GM12878 (cell line): ENCODE data around the gene FGR. TPM values are rescaled to one million over a fixed set of nuclear protein-coding genes. Genes with fewer than 3 reads are reported as not detected.
A peak's percentile ranks its signal among the peaks of the same experiment; 100 is the strongest.

Experiments used
- ATAC-seq: fragments of 200-7000 bp; cut with Tn5 transposase; 3 replicates; pipeline ENCODE4 v1.9.1; 2020; ENCODE audit warnings: mild to moderate bottlenecking, moderate library complexity
- BruUV-seq: library from RNA; stranded (reverse); fragments of 400-500 nt; replicated peaks from 2 replicates; lab custom pipeline; 2021; lab: Mats Ljungman, UMichigan
- CTCF ChIA-PET: fragments of 300-600 bp; sonication (Branson Sonifier 250); formaldehyde crosslinking; extraction: SDS; loops from one replicate; lab custom pipeline; 2021; ENCODE audit warnings: inconsistent platforms; lab: Yijun Ruan, JAX
- POLR2A ChIA-PET: fragments of 350-600 bp; formaldehyde crosslinking; extraction: SDS; loops from one replicate; lab custom pipeline; 2021; ENCODE audit warnings: inconsistent platforms; lab: Charles Lee
- RAD21 ChIA-PET: fragments of 300-600 bp; sonication (Branson Sonifier 250); formaldehyde crosslinking; loops from one replicate; lab custom pipeline; 2023; ENCODE audit warnings: antibody characterized with exemption; ENCODE audit not compliant: unreplicated experiment; lab: Charles Lee
- SMC1A ChIA-PET: fragments of 300-600 bp; sonication (Branson Sonifier 250); formaldehyde crosslinking; loops from one replicate; lab custom pipeline; 2023; ENCODE audit not compliant: unreplicated experiment, uncharacterized antibody; lab: Charles Lee
- DNase-seq: peaks from one replicate; pipeline ENCODE4 v3.0.0-alpha.2; 2011; ENCODE audit warnings: low read depth, low spot score
- FAIRE-seq: peaks from 3 replicates; lab custom pipeline; 2011; peaks lifted over from hg19 to GRCh38; lab: Jason Lieb, UNC
- H2AFZ ChIP-seq: 2 replicates; pipeline ENCODE4 v1.6.0; 2011; ENCODE audit warnings: low read depth, low read length, control low read depth; ENCODE audit not compliant: control insufficient read depth
- H3K27ac ChIP-seq: 2 replicates; pipeline ENCODE4 v1.5.1; 2011; ENCODE audit warnings: control low read depth; ENCODE audit not compliant: control insufficient read depth, insufficient read depth
- H3K27me3 ChIP-seq, 2 experiments: replicated peaks in 1 of 2; 2 replicates each; pipeline versions ENCODE4 v1.6.0 to v1.6.1; 2011; ENCODE audit warnings: low read length in 1 of 2; ENCODE audit not compliant: control insufficient read depth in 2 of 2, insufficient read depth in 2 of 2
- H3K36me3 ChIP-seq, 2 experiments: 2 replicates each; pipeline ENCODE4 v1.5.1; 2011; ENCODE audit warnings: low read length in 1 of 2; ENCODE audit not compliant: control insufficient read depth in 2 of 2, insufficient read depth in 2 of 2
- H3K4me1 ChIP-seq: 2 replicates; pipeline ENCODE4 v1.6.1; 2011; ENCODE audit warnings: mild to moderate bottlenecking, low read length, moderate library complexity, mixed read lengths; ENCODE audit not compliant: control insufficient read depth, insufficient read depth
- H3K4me2 ChIP-seq: 2 replicates; pipeline ENCODE4 v1.6.0; 2011; ENCODE audit warnings: control low read depth; ENCODE audit not compliant: control insufficient read depth, insufficient read depth
- H3K4me3 ChIP-seq: fragments of 200-600 bp; sonication (generic); 2 replicates; pipeline ENCODE4 v1.5.1; 2016
- H3K79me2 ChIP-seq: 2 replicates; pipeline ENCODE4 v1.6.0; 2011; ENCODE audit warnings: low read length; ENCODE audit not compliant: control insufficient read depth, insufficient read depth
- H3K9ac ChIP-seq: 2 replicates; pipeline ENCODE4 v1.8.0; 2011; ENCODE audit warnings: low read length, control low read depth, mixed read lengths; ENCODE audit not compliant: control insufficient read depth, insufficient read depth
- H3K9me3 ChIP-seq: replicated peaks from 3 replicates; pipeline ENCODE4 v1.5.1; 2011; ENCODE audit warnings: mild to moderate bottlenecking, low read length; ENCODE audit not compliant: control insufficient read depth, insufficient read depth
- H4K20me1 ChIP-seq: 2 replicates; pipeline ENCODE4 v1.6.0; 2011; ENCODE audit not compliant: control insufficient read depth, insufficient read depth
- ASH2L ChIP-seq: fragments of 300-600, 200-600 bp; sonication (generic); IDR thresholded peaks from 2 replicates; pipeline ENCODE4 v1.6.1; 2017; ENCODE audit warnings: low read depth, mild to moderate bottlenecking, borderline replicate concordance
- GABPA ChIP-seq: IDR thresholded peaks from 2 replicates; pipeline ENCODE4 v1.6.1; 2014; ENCODE audit warnings: antibody characterized with exemption, low read depth, mild to moderate bottlenecking, inconsistent platforms
- HDAC6 ChIP-seq: fragments of 200-600 bp; sonication (generic); IDR thresholded peaks from one replicate; pipeline ENCODE4 v1.8.0; 2017; ENCODE audit warnings: antibody characterized with exemption; ENCODE audit not compliant: unreplicated experiment
- JUND ChIP-seq: IDR thresholded peaks from 2 replicates; pipeline ENCODE4 v1.6.1; 2012; ENCODE audit warnings: low read depth, mild to moderate bottlenecking, low read length, improper control_type of control experiment, moderate library complexity
- MEF2A ChIP-seq: IDR thresholded peaks from 2 replicates; pipeline ENCODE4 v1.6.1; 2011; ENCODE audit warnings: low read depth, mild to moderate bottlenecking, low read length, moderate library complexity; ENCODE audit not compliant: insufficient read depth
- NKRF ChIP-seq: fragments of 450-650 bp; conservative IDR thresholded peaks from 2 replicates; pipeline ENCODE4 v1.6.1; 2017; ENCODE audit warnings: mild to moderate bottlenecking, moderate library complexity
- RFX5 ChIP-seq: IDR thresholded peaks from 2 replicates; pipeline ENCODE4 v1.6.1; 2011; ENCODE audit warnings: low read depth, low read length, improper control_type of control experiment
- RUNX3 ChIP-seq: IDR thresholded peaks from 2 replicates; pipeline ENCODE4 v1.6.1; 2012; ENCODE audit warnings: low read length, inconsistent platforms
- STAT1 ChIP-seq: fragments of 450-650 bp; conservative IDR thresholded peaks from 2 replicates; pipeline ENCODE4 v1.6.1; 2014; ENCODE audit warnings: antibody characterized with exemption, mild to moderate bottlenecking
- ZNF217 ChIP-seq: fragments of 450-650 bp; IDR thresholded peaks from 2 replicates; pipeline ENCODE4 v1.6.1; 2017; ENCODE audit warnings: antibody characterized with exemption, mild to moderate bottlenecking
- ZNF24 ChIP-seq: fragments of 450-650 bp; IDR thresholded peaks from 2 replicates; pipeline ENCODE4 v1.6.1; 2017; ENCODE audit warnings: antibody characterized with exemption, mild to moderate bottlenecking
- WGBS: methylation state at CpG from one replicate; pipeline ENCODE4 v1.1.6; 2016; ENCODE audit warnings: low lambda C conversion rate; ENCODE audit not compliant: insufficient replicate concordance, insufficient coverage; ENCODE audit errors: missing lambda C conversion rate; 5-methylcytosine and 5-hydroxymethylcytosine counted together
- in situ Hi-C: fragments of 300-500 bp; cut with MboI; formaldehyde crosslinking; loops from 9 replicates; pipeline ENCODE4 v1.14.3; 2018; ENCODE audit warnings: mixed read lengths
- intact Hi-C: fragments of 100-400 bp; cut with micrococcal nuclease; formaldehyde crosslinking; loops from one replicate; pipeline ENCODE4 v1.14.2; 2022; ENCODE audit not compliant: unreplicated experiment
- polyA plus RNA-seq, 11 experiments: library from polyadenylated mRNA; depleted of rRNA in 4 of 11; unstranded in 6 of 11; stranded (reverse) in 5 of 11; fragments of >200 nt; fragmentation: Nextera tagmentation in 4 of 11; fragmentation: Illumina TruSeq in 1 of 11; extraction: Ambion mirVana in 4 of 11; extraction: Trizol in 1 of 11; gene quantifications; 1 replicate in 1 of 11; 2 replicates in 10 of 11; pipeline versions ENCODE4 v1.2.1 to v1.2.3, GENCODE V29; 2011 to 2016; ENCODE audit warnings: inconsistent platforms in 2 of 11, missing spikeins in 2 of 11, low read depth in 1 of 11
- total RNA-seq, 4 experiments: library from RNA; depleted of rRNA in 3 of 4; stranded (reverse); fragments of >200 nt in 3 of 4; fragmentation: Illumina TruSeq in 1 of 4; extraction: Trizol in 1 of 4; gene quantifications; 2 replicates each; pipeline versions ENCODE4 v1.2.1 to v1.2.3, GENCODE V29; 2013 to 2021

FGR gene
- total and polyA plus RNA-seq, 10 of the 15 experiments (the other 5 are each of a cell fraction or from before 2014, with no cell fraction given) = 10.9 to 193 (median 74.7) TPM

GRCh38 chr1:27650539-27651175, 15.7 kb upstream of the FGR start:
- no TSS peak for BruUV-seq
- ATAC-seq (peak; percentile 38), FAIRE-seq (no peak), DNase-seq (no peak)
- ChIA-PET POLR2A (interaction anchor here (0.6 to 2.3 kb wide), 6 partner anchors 8 to 175 kb away, joined by 3 to 22 read pairs (median 6); no protein-coding TSS in a partner anchor), SMC1A (interaction anchor here (1.4 to 2.7 kb wide), 9 partner anchors 8 to 44 kb away, joined by 3 to 17 read pairs (median 7); no protein-coding TSS in a partner anchor), CTCF (interaction anchor here (0.6 to 4.7 kb wide), 10 partner anchors 8 to 160 kb away, joined by 3 to 41 read pairs (median 6); partner anchors contain the start of gene WASF2), RAD21 (interaction anchor here (0.9 to 2.1 kb wide), 6 partner anchors 8 to 48 kb away, joined by 3 to 16 read pairs (median 4); no protein-coding TSS in a partner anchor)
- H3K9me3 ChIP-seq = no peaks in the 10 kb centered on the region
- in situ Hi-C loops = no loop called here
- peak overlapping the region; percentile 24 for H3K27ac ChIP-seq
- no peaks in the 10 kb centered on the region for H3K79me2 ChIP-seq
- H4K20me1 ChIP-seq = no peaks in the 10 kb centered on the region
- TF ChIP-seq ZNF24 = 0 out of 2 replicates have a peak, but pooled peaks have one; percentile 9
- peak; percentile 74; the same call in 1 of the 2 replicates for TF ChIP-seq ZNF217
- no peak for TF ChIP-seq MEF2A
- H3K4me3 ChIP-seq = no peak overlapping the region
- no peaks in the 10 kb centered on the region for H3K27me3 ChIP-seq
- peaks cover 30% of the 10 kb centered on the region for H3K4me1 ChIP-seq
- H2AFZ ChIP-seq = peak overlapping the region; percentile 68; the same call in 1 of the 2 replicates
- no peak overlapping the region for H3K9ac ChIP-seq
- no peaks in the 10 kb centered on the region for H3K36me3 ChIP-seq
- intact Hi-C loops = no loop called here
- H3K4me2 ChIP-seq = no peak overlapping the region; the same call in 1 of the 2 replicates
- WGBS = 45% methylated on average over 7 of the region's 7 CpGs

GRCh38 chr1:27650171-27650538, 15.2 kb upstream of the FGR start:
- DNase-seq (no peak), ATAC-seq (peak; percentile 32), FAIRE-seq (no peak)
- Histone ChIP-seq H3K9me3 (no peaks in the 10 kb centered on the region), H3K27ac (peak overlapping the region; percentile 24), H4K20me1 (no peaks in the 10 kb centered on the region), H3K4me1 (peaks cover 25% of the 10 kb centered on the region), H3K79me2 (no peaks in the 10 kb centered on the region), H3K4me2 (no peak overlapping the region; the same call in 1 of the 2 replicates), H3K4me3 (no peak overlapping the region), H3K9ac (no peak overlapping the region), H2AFZ (peak overlapping the region; percentile 68; the same call in 1 of the 2 replicates), H3K27me3 (no peaks in the 10 kb centered on the region), H3K36me3 (no peaks in the 10 kb centered on the region)
- 0% methylated on average over 1 of the region's 1 CpG for WGBS
- no TSS peak for BruUV-seq
- intact Hi-C loops (no loop called here), in situ Hi-C loops (no loop called here)
- ChIA-PET CTCF (interaction anchor here (0.5 to 4.7 kb wide), 11 partner anchors 9 to 160 kb away, joined by 3 to 41 read pairs (median 6); partner anchors contain the start of gene WASF2), RAD21 (interaction anchor here (0.9 to 2.1 kb wide), 7 partner anchors 8 to 48 kb away, joined by 3 to 16 read pairs (median 4); no protein-coding TSS in a partner anchor), SMC1A (interaction anchor here (0.7 to 2.7 kb wide), 11 partner anchors 9 to 43 kb away, joined by 3 to 17 read pairs (median 6); no protein-coding TSS in a partner anchor), POLR2A (interaction anchor here (0.6 to 2.3 kb wide), 9 partner anchors 9 to 234 kb away, joined by 3 to 22 read pairs (median 4); no protein-coding TSS in a partner anchor)
- no peak for TF ChIP-seq RUNX3
- no peak for TF ChIP-seq NKRF
- TF ChIP-seq STAT1 = no peak
- no peak for TF ChIP-seq JUND
- no peak for TF ChIP-seq RFX5
- TF ChIP-seq ASH2L = no peak
- TF ChIP-seq GABPA = no peak
- TF ChIP-seq HDAC6 = no peak
